ENCODE results near the gene HCRT.
"Not testable (repeated sequence)": the region's sequence is repeated elsewhere in the genome, so short reads cannot be mapped to it uniquely, and the experiment has no call there.

DNA sequence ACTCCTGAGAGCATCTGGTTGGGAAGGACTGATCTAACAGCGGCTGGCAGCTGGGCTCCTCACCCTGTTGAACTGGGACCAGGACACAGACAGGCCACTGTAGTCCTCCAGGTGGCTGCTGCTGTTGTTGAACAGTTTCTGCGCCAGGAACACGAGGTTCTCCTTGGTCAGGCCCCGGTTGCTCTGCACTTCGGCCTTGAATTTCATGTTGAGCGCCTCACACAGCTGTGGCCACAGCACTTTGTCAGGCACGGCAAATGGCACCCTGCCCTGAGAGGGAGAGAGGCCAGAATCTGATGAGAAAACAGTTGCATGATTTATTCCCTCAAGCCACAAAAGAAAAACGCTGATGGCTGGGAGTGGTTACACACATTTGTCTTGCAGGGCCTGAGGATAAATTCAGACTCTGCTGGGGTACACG is 26.7 kb upstream of the HCRT start:
- TF ChIP-seq, protein P1, sequence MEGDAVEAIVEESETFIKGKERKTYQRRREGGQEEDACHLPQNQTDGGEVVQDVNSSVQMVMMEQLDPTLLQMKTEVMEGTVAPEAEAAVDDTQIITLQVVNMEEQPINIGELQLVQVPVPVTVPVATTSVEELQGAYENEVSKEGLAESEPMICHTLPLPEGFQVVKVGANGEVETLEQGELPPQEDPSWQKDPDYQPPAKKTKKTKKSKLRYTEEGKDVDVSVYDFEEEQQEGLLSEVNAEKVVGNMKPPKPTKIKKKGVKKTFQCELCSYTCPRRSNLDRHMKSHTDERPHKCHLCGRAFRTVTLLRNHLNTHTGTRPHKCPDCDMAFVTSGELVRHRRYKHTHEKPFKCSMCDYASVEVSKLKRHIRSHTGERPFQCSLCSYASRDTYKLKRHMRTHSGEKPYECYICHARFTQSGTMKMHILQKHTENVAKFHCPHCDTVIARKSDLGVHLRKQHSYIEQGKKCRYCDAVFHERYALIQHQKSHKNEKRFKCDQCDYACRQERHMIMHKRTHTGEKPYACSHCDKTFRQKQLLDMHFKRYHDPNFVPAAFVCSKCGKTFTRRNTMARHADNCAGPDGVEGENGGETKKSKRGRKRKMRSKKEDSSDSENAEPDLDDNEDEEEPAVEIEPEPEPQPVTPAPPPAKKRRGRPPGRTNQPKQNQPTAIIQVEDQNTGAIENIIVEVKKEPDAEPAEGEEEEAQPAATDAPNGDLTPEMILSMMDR (IDR thresholded peaks at IDR 0.05) = not testable (repeated sequence)
- TF ChIP-seq POLR2A (IDR thresholded peaks at IDR 0.05) = not testable (repeated sequence)
